Cardiac ventricle fibroblast (primary cell): Measurements from ENCODE around the gene CIB2. TPM values are rescaled to one million over a fixed set of nuclear protein-coding genes. Genes with fewer than 3 reads are reported as not detected.

Experiments used
- total RNA-seq: library from RNA; depleted of rRNA; stranded (reverse); fragments of >200 nt; gene quantifications from 2 replicates; pipeline ENCODE4 v1.2.3, GENCODE V29; 2015

CIB2 gene
- total RNA-seq, result 4.7 and 4.9 TPM in 2 replicates

GRCh38 chr15:78131295-78132061, at the start of gene CIB2:
Gene CIB2, minus strand, starts transcription at chr15:78131445. Its CDS starts 230 bp downstream, at chr15:78131215.

DNA sequence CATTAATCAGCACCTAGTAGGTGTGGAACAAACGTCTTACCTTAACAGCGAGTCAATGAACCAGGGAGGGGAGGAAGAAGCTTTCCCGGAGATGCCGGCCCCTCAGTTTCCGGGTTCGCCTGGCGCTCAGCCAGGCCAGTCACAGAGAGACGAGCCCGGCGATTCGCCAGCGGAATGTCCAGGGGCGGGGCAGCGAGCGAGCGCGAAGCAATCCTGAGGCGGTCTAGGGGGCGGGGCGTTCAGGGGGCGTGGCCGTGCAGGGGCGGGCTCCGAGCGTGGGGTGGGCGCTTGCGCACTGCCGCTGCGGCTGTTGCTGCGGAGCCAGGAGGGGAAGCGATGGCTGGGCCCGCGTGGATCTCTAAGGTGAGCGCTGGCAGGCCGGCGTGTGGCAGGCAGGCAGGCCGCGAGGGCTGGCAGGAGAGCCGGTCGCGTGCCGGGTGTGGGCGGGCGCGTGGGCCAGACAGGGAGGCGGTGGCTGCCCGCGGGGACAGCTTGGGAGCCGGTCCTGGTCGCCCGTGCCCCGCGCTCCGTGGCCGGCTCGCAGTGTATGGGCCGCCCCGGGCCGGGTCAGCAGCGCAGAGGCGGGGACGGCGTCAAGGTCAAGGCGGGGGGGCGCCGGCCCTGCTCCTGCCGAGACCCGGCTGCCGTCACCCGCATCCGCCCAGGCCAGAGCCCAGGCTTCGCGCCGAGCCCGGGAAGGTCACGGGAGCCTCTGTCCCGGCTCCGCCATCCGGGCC, 18.0 kb upstream of the CIB2 start, which contains the start of gene IDH3A:
Gene IDH3A, plus strand, starts transcription at position 295 of the 737 bp plus-strand sequence. Its CDS starts 42 bp downstream, at position 337.

GRCh38 chr15:78092261-78093041, 38.8 kb downstream of the CIB2 start, which contains the start of gene SH2D7:
Gene SH2D7, plus strand, starts transcription at chr15:78092561. Its CDS starts 24 bp downstream, at chr15:78092585.

DNA sequence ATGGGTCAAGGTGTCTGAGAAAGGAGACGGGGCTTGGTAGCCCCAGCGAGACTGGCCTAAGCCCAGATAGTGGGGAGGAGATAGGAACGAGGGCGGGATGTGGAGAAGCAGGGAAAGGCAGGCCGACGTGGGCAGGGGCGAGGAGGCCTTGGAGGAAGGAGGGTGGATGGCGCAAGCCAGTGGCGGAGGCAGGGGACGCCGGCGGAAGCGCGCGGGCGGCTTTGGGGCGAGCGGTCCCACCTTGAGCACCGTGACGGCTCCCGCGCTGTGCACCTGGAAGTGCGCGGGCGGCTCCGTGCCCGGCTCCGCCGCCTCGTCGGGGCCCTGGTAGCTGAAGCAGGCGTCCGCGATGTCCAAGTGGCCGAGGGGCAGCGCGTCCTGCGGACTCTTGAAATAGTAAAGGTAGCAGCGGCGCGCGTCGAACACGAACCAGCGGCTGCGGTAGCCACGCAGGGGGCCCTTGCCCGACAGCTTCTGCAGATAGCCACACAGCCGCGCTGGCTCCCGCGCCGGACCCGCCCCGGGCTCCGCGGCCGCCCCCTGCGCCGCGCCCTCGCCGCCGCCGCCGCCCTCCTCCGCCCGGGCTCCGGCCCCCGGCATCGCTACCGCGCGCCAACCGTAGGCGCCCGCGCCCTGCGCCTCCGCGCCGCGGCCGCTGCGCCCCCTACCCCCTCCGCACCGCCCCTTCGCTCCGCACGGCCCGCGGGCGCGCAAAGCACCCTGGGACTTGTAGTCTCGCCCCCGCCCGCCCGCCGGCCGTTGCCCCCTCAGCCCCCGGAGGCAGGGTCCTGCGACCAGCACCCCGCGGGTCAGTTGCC, 54.0 kb downstream of the CIB2 start, which contains the start of gene TBC1D2B:
Gene TBC1D2B, minus strand, starts transcription at position 659 of the 818 bp plus-strand sequence. Its CDS starts 59 bp downstream, at position 600.

Other genes with a start within 250 kb of the CIB2 start
- 43.5 and 49.3 TPM in 2 replicates for gene TBC1D2B, start 53.7 kb downstream of the CIB2 start, total RNA-seq
- not detected in 2 replicates for gene SH2D7, start 38.9 kb downstream of the CIB2 start, total RNA-seq
- gene IDH3A, start 17.9 kb upstream of the CIB2 start, total RNA-seq, result 30.3 and 35.9 TPM in 2 replicates
- not detected in 2 replicates for gene ACSBG1, start 103.1 kb upstream of the CIB2 start, total RNA-seq
- 2.9 and 3.9 TPM in 2 replicates for gene DNAJA4, start 133.1 kb upstream of the CIB2 start, total RNA-seq
- 50.4 and 59.5 TPM in 2 replicates for gene SKIC8, start 168.2 kb upstream of the CIB2 start, total RNA-seq
- gene CRABP1, start 208.9 kb upstream of the CIB2 start, total RNA-seq, result not detected in 2 replicates